Measurements from ENCODE around the gene CORO1C. TPM values are rescaled to one million over a fixed set of nuclear protein-coding genes. Genes with fewer than 3 reads are reported as not detected.

The CORO1C gene
- polyA plus RNA-seq, 1 of the 3 experiments (the other 2 are of a cell fraction): 150 TPM

DNA sequence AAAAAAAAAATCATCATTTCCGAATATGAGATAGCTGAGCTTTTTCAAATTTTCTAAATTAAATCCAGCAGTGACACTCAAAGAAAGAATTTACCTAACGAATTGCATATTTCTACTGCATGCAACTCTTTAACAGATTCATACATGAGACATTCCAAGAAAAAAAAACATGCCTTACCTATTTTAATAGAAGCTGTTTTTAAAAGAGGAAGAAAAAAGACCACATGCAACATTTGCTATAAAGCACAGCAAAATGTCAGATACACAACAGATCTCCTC lies 18.5 kb downstream of the CORO1C start:
- Histone ChIP-seq H3K4me3 (ENCODE audit: low read depth in 2 of 2, low read length in 1 of 2) (no peak overlapping the region), H3K4me1 (ENCODE audit: control insufficient read depth in 1 of 2, insufficient read depth in 2 of 2, low read depth in 1 of 2, low read length in 1 of 2) (peaks cover 11 to 27% of the 10 kb centered on the region in 2 experiments), H2AFZ (ENCODE audit: low read depth) (no peak overlapping the region), H3K9me3 (no peaks in the 10 kb centered on the region), H3K4me2 (no peak overlapping the region), H3K9ac (no peak overlapping the region), H3K9me2 (no peaks in the 10 kb centered on the region), H4K20me1 (ENCODE audit: insufficient read depth) (peaks cover 96% of the 10 kb centered on the region), H3F3A (replicated peaks; ENCODE audit: insufficient read depth) (peaks cover 35% of the 10 kb centered on the region), H3K36me3 (replicated peaks in 1 of 2; ENCODE audit: control insufficient read depth in 1 of 2, insufficient read depth in 2 of 2, low read length in 1 of 2) (peaks cover 6 to 37% of the 10 kb centered on the region in 2 experiments), H3K27ac (ENCODE audit: low read depth in 2 of 2, low read length in 1 of 2) (peak overlapping the region; percentile 21 to 48; a peak in 3 of 4 replicates), H3K27me3 (ENCODE audit: insufficient read depth) (no peaks in the 10 kb centered on the region), H3K79me2 (ENCODE audit: insufficient read depth) (peaks cover 100% of the 10 kb centered on the region)
- WGBS (ENCODE audit: low lambda C conversion rate): 26% methylated on average over 2 of the region's 2 CpGs
- TF ChIP-seq USF2 (IDR thresholded peaks at IDR 0.05; ENCODE audit: borderline replicate concordance, low read depth, low read length) (no peak), NFIC (IDR thresholded peaks at IDR 0.05; ENCODE audit: borderline replicate concordance) (no peak), TCF12 (IDR thresholded peaks at IDR 0.05) (peak; percentile 22; the same call in 1 of the 2 replicates)
- DNase-seq: no peak
- ChIA-PET POLR2A (no interaction called here), CTCF (interaction anchor here (1.0 to 2.6 kb wide), 4 partner anchors 19 to 91 kb away, joined by 3 to 7 read pairs (median 3); no protein-coding TSS in a partner anchor)

DNA sequence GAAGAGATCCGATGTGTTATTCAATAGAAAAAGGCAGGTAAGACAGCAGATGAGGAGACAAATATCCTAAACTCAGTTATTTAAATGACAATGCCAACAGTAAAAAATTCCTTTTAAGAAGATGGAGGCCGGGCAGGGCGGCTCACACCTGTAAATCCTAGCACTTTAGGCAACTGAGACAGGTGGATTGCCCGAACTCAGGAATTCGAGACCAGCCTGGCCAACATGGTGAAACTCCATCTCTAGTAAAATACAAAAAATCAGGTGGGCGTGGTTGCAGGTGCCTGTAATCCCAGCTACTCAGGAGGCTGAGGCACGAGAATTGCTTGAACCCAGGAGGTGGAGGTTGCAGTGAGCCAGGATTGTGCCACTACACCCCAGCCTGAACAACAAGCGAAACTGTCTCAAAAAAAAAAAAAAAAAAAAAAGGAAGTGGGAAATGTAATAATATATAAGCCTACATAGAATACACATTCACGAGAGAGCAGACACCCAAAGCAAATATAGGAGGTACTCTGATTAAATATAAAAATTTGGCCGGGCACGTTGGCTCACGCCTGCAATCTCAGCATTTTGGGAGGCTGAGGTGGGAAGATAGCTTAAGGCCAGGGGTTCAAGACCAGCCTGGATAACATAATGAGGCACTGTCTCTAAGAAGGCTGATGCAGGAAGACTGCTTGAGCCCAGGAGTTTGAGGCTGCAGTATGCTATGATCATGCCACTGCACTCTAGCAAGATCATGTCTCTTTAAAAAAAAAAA lies 19.0 kb downstream of the CORO1C start:
- H3K9me2 ChIP-seq: no peaks in the 10 kb centered on the region
- WGBS (ENCODE audit: low lambda C conversion rate): 90% methylated on average over 12 of the region's 12 CpGs
- H3K36me3 ChIP-seq (replicated peaks in 1 of 2; ENCODE audit: control insufficient read depth in 1 of 2, insufficient read depth in 2 of 2, low read length in 1 of 2): peaks cover 6 to 37% of the 10 kb centered on the region in 2 experiments
- peak overlapping the region in 1 of 2 experiments; percentile 21; a peak in 1 of 4 replicates for H3K27ac ChIP-seq (ENCODE audit: low read depth in 2 of 2, low read length in 1 of 2)
- peaks cover 31% of the 10 kb centered on the region for H3F3A ChIP-seq (replicated peaks; ENCODE audit: insufficient read depth)
- no peak for TF ChIP-seq RCOR1 (IDR thresholded peaks at IDR 0.05; ENCODE audit: low read length)
- no peak for TF ChIP-seq TCF12 (IDR thresholded peaks at IDR 0.05)
- no peak for TF ChIP-seq MXI1 (IDR thresholded peaks at IDR 0.05; ENCODE audit: low read depth, low read length)
- TF ChIP-seq, protein P1, sequence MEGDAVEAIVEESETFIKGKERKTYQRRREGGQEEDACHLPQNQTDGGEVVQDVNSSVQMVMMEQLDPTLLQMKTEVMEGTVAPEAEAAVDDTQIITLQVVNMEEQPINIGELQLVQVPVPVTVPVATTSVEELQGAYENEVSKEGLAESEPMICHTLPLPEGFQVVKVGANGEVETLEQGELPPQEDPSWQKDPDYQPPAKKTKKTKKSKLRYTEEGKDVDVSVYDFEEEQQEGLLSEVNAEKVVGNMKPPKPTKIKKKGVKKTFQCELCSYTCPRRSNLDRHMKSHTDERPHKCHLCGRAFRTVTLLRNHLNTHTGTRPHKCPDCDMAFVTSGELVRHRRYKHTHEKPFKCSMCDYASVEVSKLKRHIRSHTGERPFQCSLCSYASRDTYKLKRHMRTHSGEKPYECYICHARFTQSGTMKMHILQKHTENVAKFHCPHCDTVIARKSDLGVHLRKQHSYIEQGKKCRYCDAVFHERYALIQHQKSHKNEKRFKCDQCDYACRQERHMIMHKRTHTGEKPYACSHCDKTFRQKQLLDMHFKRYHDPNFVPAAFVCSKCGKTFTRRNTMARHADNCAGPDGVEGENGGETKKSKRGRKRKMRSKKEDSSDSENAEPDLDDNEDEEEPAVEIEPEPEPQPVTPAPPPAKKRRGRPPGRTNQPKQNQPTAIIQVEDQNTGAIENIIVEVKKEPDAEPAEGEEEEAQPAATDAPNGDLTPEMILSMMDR (IDR thresholded peaks at IDR 0.05): no peak
- TF ChIP-seq, protein P2, sequence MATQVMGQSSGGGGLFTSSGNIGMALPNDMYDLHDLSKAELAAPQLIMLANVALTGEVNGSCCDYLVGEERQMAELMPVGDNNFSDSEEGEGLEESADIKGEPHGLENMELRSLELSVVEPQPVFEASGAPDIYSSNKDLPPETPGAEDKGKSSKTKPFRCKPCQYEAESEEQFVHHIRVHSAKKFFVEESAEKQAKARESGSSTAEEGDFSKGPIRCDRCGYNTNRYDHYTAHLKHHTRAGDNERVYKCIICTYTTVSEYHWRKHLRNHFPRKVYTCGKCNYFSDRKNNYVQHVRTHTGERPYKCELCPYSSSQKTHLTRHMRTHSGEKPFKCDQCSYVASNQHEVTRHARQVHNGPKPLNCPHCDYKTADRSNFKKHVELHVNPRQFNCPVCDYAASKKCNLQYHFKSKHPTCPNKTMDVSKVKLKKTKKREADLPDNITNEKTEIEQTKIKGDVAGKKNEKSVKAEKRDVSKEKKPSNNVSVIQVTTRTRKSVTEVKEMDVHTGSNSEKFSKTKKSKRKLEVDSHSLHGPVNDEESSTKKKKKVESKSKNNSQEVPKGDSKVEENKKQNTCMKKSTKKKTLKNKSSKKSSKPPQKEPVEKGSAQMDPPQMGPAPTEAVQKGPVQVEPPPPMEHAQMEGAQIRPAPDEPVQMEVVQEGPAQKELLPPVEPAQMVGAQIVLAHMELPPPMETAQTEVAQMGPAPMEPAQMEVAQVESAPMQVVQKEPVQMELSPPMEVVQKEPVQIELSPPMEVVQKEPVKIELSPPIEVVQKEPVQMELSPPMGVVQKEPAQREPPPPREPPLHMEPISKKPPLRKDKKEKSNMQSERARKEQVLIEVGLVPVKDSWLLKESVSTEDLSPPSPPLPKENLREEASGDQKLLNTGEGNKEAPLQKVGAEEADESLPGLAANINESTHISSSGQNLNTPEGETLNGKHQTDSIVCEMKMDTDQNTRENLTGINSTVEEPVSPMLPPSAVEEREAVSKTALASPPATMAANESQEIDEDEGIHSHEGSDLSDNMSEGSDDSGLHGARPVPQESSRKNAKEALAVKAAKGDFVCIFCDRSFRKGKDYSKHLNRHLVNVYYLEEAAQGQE (IDR thresholded peaks at IDR 0.05; ENCODE audit: low read depth, low read length): no peak
- peaks cover 100% of the 10 kb centered on the region for H3K79me2 ChIP-seq (ENCODE audit: insufficient read depth)
- H3K4me1 ChIP-seq (ENCODE audit: control insufficient read depth in 1 of 2, insufficient read depth in 2 of 2, low read depth in 1 of 2, low read length in 1 of 2): peaks cover 9 to 26% of the 10 kb centered on the region in 2 experiments
- no peaks in the 10 kb centered on the region for H3K27me3 ChIP-seq (ENCODE audit: insufficient read depth)
- no peaks in the 10 kb centered on the region for H3K9me3 ChIP-seq
- CTCF ChIA-PET: interaction anchor here (1.0 to 2.6 kb wide), 4 partner anchors 20 to 91 kb away, joined by 3 to 7 read pairs (median 3); no protein-coding TSS in a partner anchor
- H3K9ac ChIP-seq: no peak overlapping the region
- POLR2A ChIA-PET: interaction anchor here (0.6 kb wide), 1 partner anchor 1188 kb away, joined by 5 read pairs; the partner anchor contains the start of gene TCHP
- no peak overlapping the region for H2AFZ ChIP-seq (ENCODE audit: low read depth)
- H4K20me1 ChIP-seq (ENCODE audit: insufficient read depth): peaks cover 96% of the 10 kb centered on the region
- H3K4me3 ChIP-seq (ENCODE audit: low read depth in 2 of 2, low read length in 1 of 2): no peak overlapping the region
- no peak for DNase-seq
- H3K4me2 ChIP-seq: no peak overlapping the region
